Colonic mucosa (tissue), 4 donors: ENCODE results near the gene TRIM43B. TPM values are rescaled to one million over a fixed set of nuclear protein-coding genes. Genes with fewer than 3 reads are reported as not detected.
A peak's percentile ranks its signal among the peaks of the same experiment; 100 is the strongest.
"Not testable (repeated sequence)": the region's sequence is repeated elsewhere in the genome, so short reads cannot be mapped to it uniquely, and the experiment has no call there.

Source experiments
- DNase-seq: peaks from one replicate; pipeline ENCODE4 v3.0.0-alpha.2; 2020
- H3K27ac ChIP-seq: fragments of 200-600 bp; one replicate; pipeline ENCODE4 v1.8.0; 2021
- H3K27me3 ChIP-seq: fragments of 200-600 bp; one replicate; pipeline ENCODE4 v1.8.0; 2021
- H3K36me3 ChIP-seq: fragments of 200-600 bp; one replicate; pipeline ENCODE4 v1.8.0; 2021
- H3K4me1 ChIP-seq: fragments of 200-600 bp; one replicate; pipeline ENCODE4 v1.8.0; 2021; ENCODE audit warnings: mild to moderate bottlenecking
- H3K4me3 ChIP-seq: fragments of 200-600 bp; one replicate; pipeline ENCODE4 v1.8.0; 2021
- H3K9ac ChIP-seq, 2 donors: one replicate each; pipeline ENCODE4 v1.7.0; 2013; ENCODE audit warnings: control low read depth in 2 of 2, low read depth in 2 of 2, low read length in 2 of 2
- H3K9me3 ChIP-seq: fragments of 200-600 bp; one replicate; pipeline ENCODE4 v1.8.0; 2021
- intact Hi-C: fragments of 100-400 bp; cut with DNase I; formaldehyde crosslinking; loops from one replicate; pipeline ENCODE4 v1.14.1; 2022
- total RNA-seq, 2 donors: library from RNA; stranded (reverse); fragmentation: NEBNext Ultra II Directional in 1 of 2; extraction: Animal tissue kit (Norgen Biotek cat#: 25700) in 1 of 2; gene quantifications; one replicate each; pipeline ENCODE4 v1.2.1, GENCODE V29; 2021
- TF ChIP-seq, protein P1 (sequence below): fragments of 200-600 bp; IDR thresholded peaks from one replicate; pipeline ENCODE4 v1.8.0; 2022; ENCODE audit warnings: antibody characterized with exemption, mild to moderate bottlenecking
- donor health status: healthy.
- donor health status: DM: no; HTN: no; CAD: no.
- donor health status: DM: no; HTN: no; CAD: no.

TRIM43B gene
- total RNA-seq: not detected

- H3K27ac ChIP-seq, intact Hi-C loops, H3K4me3 ChIP-seq, H3K36me3 ChIP-seq, H3K9ac ChIP-seq, H3K4me1 ChIP-seq, H3K27me3 ChIP-seq, DNase-seq, H3K9me3 ChIP-seq: not testable (repeated sequence)
Observed at GRCh38 chr2:95484654-95485053, at the start of gene TRIM43B. Gene TRIM43B (minus strand): TSS chr2:95484754. CDS start chr2:95482714, 2,040 bp downstream.

DNA sequence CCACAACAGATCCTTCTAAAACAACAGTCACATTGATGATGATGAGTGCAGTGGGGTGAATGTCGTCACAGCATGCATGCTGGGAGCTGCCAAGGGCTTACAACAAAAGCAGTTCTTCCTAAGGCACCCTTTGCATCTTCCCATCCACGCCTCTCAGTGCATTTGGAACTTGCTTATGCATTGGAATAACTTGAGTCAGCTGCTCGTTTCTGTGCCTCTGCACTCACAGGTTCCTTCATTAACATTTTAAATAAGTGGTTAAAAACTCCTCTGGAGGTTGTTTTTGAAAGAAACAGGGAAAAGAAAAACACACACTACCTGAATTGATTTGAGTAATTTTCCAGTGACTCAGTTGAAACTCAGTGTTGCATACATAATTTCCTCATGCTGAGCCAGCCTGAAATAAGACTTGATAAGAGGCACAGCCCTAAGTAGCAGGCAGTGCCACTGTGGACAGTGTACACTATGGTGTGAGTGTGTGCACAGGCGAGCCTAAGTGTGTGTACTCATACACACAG, 46.8 kb upstream of the TRIM43B start:
- Histone ChIP-seq H3K9ac (no peak overlapping the region), H3K36me3 (no peaks in the 10 kb centered on the region), H3K9me3 (no peaks in the 10 kb centered on the region), H3K4me1 (no peaks in the 10 kb centered on the region), H3K27me3 (no peaks in the 10 kb centered on the region), H3K27ac (no peak overlapping the region), H3K4me3 (no peak overlapping the region)
- no peak for DNase-seq
- TF ChIP-seq, protein P1, sequence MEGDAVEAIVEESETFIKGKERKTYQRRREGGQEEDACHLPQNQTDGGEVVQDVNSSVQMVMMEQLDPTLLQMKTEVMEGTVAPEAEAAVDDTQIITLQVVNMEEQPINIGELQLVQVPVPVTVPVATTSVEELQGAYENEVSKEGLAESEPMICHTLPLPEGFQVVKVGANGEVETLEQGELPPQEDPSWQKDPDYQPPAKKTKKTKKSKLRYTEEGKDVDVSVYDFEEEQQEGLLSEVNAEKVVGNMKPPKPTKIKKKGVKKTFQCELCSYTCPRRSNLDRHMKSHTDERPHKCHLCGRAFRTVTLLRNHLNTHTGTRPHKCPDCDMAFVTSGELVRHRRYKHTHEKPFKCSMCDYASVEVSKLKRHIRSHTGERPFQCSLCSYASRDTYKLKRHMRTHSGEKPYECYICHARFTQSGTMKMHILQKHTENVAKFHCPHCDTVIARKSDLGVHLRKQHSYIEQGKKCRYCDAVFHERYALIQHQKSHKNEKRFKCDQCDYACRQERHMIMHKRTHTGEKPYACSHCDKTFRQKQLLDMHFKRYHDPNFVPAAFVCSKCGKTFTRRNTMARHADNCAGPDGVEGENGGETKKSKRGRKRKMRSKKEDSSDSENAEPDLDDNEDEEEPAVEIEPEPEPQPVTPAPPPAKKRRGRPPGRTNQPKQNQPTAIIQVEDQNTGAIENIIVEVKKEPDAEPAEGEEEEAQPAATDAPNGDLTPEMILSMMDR: no peak
- intact Hi-C loops: no loop called here

- intact Hi-C loops: no loop called here
Observed at GRCh38 chr2:95530734-95531133, 46.2 kb upstream of the TRIM43B start.

DNA sequence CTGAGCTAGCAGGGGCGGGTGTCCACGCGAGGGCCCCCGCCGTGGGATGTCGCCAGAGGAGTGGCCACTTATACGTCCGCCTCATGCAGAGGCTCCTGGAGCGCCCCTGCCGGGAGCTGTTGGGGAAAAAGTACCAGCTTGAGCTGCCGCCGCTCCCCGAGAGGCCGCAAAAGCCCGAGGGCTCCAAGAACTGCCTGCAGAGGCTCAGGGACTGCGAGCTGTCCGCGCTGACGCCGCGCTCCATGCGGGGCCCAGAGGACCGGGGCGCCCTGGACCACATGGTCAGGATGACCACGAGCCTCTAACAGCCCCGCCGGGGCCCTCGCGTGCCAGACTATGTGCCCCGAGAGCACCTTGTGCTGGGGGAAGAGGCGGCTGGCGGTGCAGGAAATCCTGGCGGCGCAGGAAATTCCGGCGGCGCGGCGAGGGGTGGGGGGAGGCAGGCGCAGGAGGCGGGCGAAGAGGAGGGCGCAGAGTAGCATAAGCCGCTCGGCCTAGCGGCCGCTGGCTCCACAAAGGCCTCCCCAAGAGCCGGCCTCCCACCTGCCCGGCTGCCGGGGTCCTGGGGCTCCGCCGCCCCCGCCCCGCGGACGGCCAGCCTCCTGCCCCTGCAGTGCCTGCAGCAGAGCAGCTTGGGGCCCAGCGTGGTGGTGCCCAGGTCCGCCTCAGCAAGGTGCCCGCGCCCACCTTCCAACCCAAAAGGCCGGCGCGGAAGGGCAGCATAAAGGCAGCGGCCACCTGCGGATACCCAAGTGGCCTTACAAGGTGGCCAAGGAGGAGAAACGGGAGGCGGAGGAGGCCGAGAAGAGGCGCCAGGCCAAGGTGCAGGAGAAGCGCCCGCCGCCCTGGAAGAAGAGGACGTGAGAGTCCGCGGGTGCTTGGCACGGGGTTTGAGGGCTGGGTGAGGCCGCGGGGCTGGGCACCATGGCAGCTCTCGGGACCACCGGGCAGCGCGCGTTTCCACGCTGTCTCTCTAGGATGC, 42.1 kb upstream of the TRIM43B start:
- no peaks in the 10 kb centered on the region for H3K36me3 ChIP-seq
- intact Hi-C loops: no loop called here
- H3K27ac ChIP-seq: peak overlapping the region; percentile 62
- peak overlapping the region; percentile 77 for H3K4me3 ChIP-seq
- H3K9me3 ChIP-seq: no peaks in the 10 kb centered on the region
- peak; percentile 74 for DNase-seq
- peak overlapping the region; percentile 59 to 95 for H3K9ac ChIP-seq
- H3K27me3 ChIP-seq: no peaks in the 10 kb centered on the region
- no peaks in the 10 kb centered on the region for H3K4me1 ChIP-seq
- TF ChIP-seq, protein P1: no peak

More at GRCh38 chr2:95530734-95531133, 46.2 kb upstream of the TRIM43B start:
- Histone ChIP-seq H3K4me3 (no peak overlapping the region), H3K27ac (no peak overlapping the region), H3K4me1 (no peaks in the 10 kb centered on the region), H3K36me3 (no peaks in the 10 kb centered on the region), H3K27me3 (no peaks in the 10 kb centered on the region), H3K9ac (no peak overlapping the region), H3K9me3 (no peaks in the 10 kb centered on the region)
- TF ChIP-seq, protein P1: no peak
- DNase-seq: no peak

DNA sequence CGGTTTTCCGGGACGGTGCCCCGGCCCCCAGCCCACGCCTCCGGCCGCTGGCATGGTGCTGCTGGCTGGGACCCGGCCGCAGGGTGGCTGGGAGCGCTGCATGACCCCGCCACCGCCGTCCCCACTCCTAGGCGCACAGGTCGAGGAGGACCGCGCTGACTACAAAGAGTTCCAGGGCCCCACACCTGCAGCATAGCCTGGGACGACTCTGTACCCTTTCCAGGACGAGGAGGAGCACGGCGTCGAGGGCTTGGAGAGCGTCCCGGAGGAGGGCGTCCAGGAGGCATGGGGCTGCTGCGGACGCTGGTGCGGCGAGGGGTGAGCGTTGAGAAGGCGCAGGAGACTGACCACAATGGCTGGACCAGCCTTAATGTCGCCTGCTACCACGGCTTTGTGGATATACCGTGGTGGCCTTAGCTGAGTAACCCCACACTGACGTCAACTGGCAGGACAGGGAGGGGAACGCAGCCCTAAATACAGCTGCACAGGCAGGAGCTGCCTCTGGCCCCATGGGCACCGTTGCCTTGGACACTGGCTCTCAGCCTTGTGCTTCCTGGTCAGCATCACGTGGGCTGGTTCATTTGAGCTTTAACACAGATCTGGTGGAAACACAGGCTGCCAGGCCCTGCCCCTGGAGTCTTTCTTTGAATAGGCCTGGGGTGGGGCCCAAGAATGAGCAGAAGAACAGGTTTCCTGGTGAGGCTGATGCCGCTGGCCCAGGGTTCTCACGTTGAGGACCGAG, 40.9 kb upstream of the TRIM43B start:
- no peaks in the 10 kb centered on the region for H3K27me3 ChIP-seq
- no peak overlapping the region for H3K4me3 ChIP-seq
- intact Hi-C loops: no loop called here
- TF ChIP-seq, protein P1: no peak
- peak overlapping the region; percentile 59 to 95 for H3K9ac ChIP-seq
- no peaks in the 10 kb centered on the region for H3K36me3 ChIP-seq
- peak; percentile 83 for DNase-seq
- H3K9me3 ChIP-seq: no peaks in the 10 kb centered on the region
- H3K4me1 ChIP-seq: no peaks in the 10 kb centered on the region
- H3K27ac ChIP-seq: peak overlapping the region; percentile 62
